Adrenal gland (tissue), 12 donors: ENCODE results near the gene ARMC2. TPM values are rescaled to one million over a fixed set of nuclear protein-coding genes. Genes with fewer than 3 reads are reported as not detected.

Experiments
- DNase-seq, 7 donors: peaks; one replicate each; pipeline ENCODE4 v3.0.0-alpha.2; 2019 to 2020
- H3K27ac ChIP-seq, 5 donors: fragments of 200-600 bp; sonication (generic) in 4 of 5; 1 replicate in 3 of 5; 2 replicates in 2 of 5; pipeline versions ENCODE4 v1.5.1 to v1.8.0; 2016 to 2020; ENCODE audit warnings: mild to moderate bottlenecking in 1 of 5
- H3K27me3 ChIP-seq: fragments of 200-600 bp; 2 replicates; pipeline ENCODE4 v1.8.0; 2021
- H3K36me3 ChIP-seq, 2 donors: fragments of 200-600 bp; replicated peaks in 1 of 2; 1 replicate in 1 of 2; 2 replicates in 1 of 2; pipeline versions ENCODE4 v1.5.1 to v1.8.0; 2018 to 2022
- H3K4me1 ChIP-seq, 2 donors: fragments of 200-600 bp; replicated peaks in 1 of 2; 1 replicate in 1 of 2; 2 replicates in 1 of 2; pipeline versions ENCODE4 v1.5.1 to v1.8.0; 2018 to 2021
- H3K4me3 ChIP-seq, 4 donors: fragments of 200-600 bp; sonication (generic) in 3 of 4; one replicate each; pipeline ENCODE4 v1.5.1; 2016 to 2018
- H3K9me3 ChIP-seq, 3 donors: fragments of 200-600 bp; sonication (generic) in 1 of 3; replicated peaks in 1 of 3; 1 replicate in 2 of 3; 2 replicates in 1 of 3; pipeline versions ENCODE4 v1.5.1 to v1.8.0; 2016 to 2021
- POLR2A ChIP-seq, 2 donors: fragments of 450-650 bp; IDR thresholded peaks; one replicate each; pipeline ENCODE4 v1.6.1; 2017; ENCODE audit warnings: antibody characterized with exemption in 2 of 2, mild to moderate bottlenecking in 2 of 2, moderate library complexity in 1 of 2
- WGBS, 4 donors: extraction: QIAGEN DNeasy Blood & Tissue Kit in 2 of 4; methylation state at CpG; one replicate each; pipeline versions ENCODE4 v1.1.5 to v1.1.7; 2013 to 2017; 5-methylcytosine and 5-hydroxymethylcytosine counted together
- intact Hi-C, 2 donors: fragments of 100-400 bp; cut with DNase I; formaldehyde crosslinking; loops; one replicate each; pipeline versions ENCODE4 v1.14.1 to v1.15.0; 2022 to 2023
- polyA plus RNA-seq, 3 donors: library from polyadenylated mRNA; stranded (reverse); fragments of 200-250 nt in 2 of 3; fragments of 350-450 nt in 1 of 3; fragmentation: Illumina TruSeq in 1 of 3; extraction: RNeasy Lipid Tissue Mini Kit (QIAGEN cat#74804) in 1 of 3; gene quantifications; one replicate each; pipeline ENCODE4 v1.2.3, GENCODE V29; 2013 to 2014
- total RNA-seq, 9 donors: library from RNA; depleted of rRNA in 4 of 9; stranded (reverse); fragments of >200 nt in 4 of 9; fragments of 120-200 nt in 1 of 9; fragmentation: NEBNext Ultra II Directional in 1 of 9; extraction: Animal tissue kit (Norgen Biotek cat#: 25700) in 1 of 9; gene quantifications; one replicate each; pipeline versions ENCODE4 v1.1.0 to v1.2.4, GENCODE V29; 2013 to 2023
- TF ChIP-seq, protein P1 (sequence below), 6 experiments: fragments of 450-650 bp in 4 of 6; fragments of 200-600 bp in 2 of 6; sonication (generic) in 1 of 6; IDR thresholded peaks; 1 replicate in 5 of 6; 2 replicates in 1 of 6; pipeline versions ENCODE4 v1.5.1 to v1.8.0; 2016 to 2021; ENCODE audit warnings: antibody characterized with exemption in 6 of 6, mild to moderate bottlenecking in 2 of 6, moderate library complexity in 1 of 6
- donor health status: healthy with polysubstance abuse.
- donor health status: Bipolar disorder and iron deficiency.
- donor health status: DM: yes; HTN: yes; CAD: no.
- donor health status: DM: no; HTN: no; CAD: no.
- donor health status: DM: no; HTN: no; CAD: no.
- donor health status: DM: yes; HTN: yes; CAD: no.

The ARMC2 gene
- total and polyA plus RNA-seq, 12 donors = 2.1 to 7.8 (median 6.4) TPM

DNA sequence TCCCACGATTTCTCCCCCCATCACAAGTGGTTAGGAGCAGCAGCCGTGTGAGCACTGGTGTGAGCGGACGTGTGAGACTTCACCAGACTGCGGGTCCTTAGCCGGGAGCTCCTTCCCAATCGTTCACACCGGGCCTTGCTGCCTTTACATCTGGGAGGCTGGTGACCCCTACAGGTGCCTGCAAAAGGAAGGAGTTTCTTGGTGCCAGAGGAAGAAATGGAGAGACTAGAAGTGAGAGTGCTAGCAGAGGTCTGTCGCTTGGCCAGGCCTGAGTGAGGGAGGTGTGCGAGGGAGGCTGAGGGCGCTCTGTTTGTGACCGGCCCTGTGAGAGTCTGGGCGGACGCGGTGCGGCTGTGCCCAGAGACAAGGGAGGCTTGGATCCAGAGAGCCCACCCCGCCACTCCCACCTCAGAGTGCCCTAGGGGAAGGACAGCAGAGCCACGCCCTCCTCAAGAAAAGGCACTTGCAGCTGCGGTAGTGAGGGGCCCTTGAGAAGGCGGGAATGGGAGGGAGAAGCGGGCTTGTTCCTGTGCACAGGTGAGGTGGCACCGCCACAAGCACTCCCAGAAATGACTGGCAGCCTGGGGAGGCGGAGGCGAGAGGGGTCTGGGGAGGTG lies 10.0 kb upstream of the ARMC2 start:
- intact Hi-C loops = loop anchor here (5.0 kb wide), 2 partner anchors 49 to 291 kb away; no protein-coding TSS in a partner anchor
- H3K4me1 ChIP-seq = peaks cover 0 to 4% of the 10 kb centered on the region in 2 donors
- no peak overlapping the region for H3K4me3 ChIP-seq
- H3K27ac ChIP-seq = no peak overlapping the region
- H3K27me3 ChIP-seq = no peaks in the 10 kb centered on the region
- no peaks in the 10 kb centered on the region for H3K9me3 ChIP-seq
- WGBS, 4 donors = 69 to 74% (median 72%) methylated on average over 22 to 24 of the region's 24 CpGs
- DNase-seq = no peak
- H3K36me3 ChIP-seq = no peaks in the 10 kb centered on the region
- TF ChIP-seq, protein P1, sequence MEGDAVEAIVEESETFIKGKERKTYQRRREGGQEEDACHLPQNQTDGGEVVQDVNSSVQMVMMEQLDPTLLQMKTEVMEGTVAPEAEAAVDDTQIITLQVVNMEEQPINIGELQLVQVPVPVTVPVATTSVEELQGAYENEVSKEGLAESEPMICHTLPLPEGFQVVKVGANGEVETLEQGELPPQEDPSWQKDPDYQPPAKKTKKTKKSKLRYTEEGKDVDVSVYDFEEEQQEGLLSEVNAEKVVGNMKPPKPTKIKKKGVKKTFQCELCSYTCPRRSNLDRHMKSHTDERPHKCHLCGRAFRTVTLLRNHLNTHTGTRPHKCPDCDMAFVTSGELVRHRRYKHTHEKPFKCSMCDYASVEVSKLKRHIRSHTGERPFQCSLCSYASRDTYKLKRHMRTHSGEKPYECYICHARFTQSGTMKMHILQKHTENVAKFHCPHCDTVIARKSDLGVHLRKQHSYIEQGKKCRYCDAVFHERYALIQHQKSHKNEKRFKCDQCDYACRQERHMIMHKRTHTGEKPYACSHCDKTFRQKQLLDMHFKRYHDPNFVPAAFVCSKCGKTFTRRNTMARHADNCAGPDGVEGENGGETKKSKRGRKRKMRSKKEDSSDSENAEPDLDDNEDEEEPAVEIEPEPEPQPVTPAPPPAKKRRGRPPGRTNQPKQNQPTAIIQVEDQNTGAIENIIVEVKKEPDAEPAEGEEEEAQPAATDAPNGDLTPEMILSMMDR (IDR thresholded peaks at IDR 0.05) = no peak
- no peak for TF ChIP-seq POLR2A (IDR thresholded peaks at IDR 0.05)

DNA sequence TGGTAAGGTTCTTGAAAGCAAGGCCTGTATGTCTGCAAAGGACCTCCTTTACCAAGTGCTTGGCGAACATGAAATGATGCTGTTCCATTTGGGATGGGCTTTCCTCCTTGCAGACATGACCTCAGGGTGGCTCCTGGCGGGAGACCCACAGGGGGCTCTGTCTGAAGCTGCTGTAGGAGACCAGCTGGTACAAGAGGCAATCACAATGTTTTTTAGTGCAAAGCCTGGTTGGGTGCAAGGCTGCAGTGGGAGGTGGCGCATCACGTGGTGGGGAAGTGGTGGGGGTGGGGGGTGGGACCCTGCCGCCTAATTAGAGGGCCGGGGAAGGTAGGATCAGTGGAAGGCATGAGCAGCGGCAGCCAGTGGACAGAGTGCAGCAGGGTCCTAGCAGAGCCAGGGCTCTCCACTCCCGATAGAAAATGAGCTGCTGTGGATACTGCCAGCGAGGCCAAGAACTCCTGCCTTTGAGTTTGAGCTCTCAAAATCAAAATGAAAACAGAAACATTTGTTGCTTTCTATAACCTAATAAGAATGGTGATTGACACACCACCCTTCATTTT lies 9.1 kb upstream of the ARMC2 start:
- WGBS, 4 donors = 65 to 68% (median 66%) methylated on average over 8 to 9 of the region's 9 CpGs
- H3K4me3 ChIP-seq = no peak overlapping the region
- H3K4me1 ChIP-seq = peaks cover 0 to 4% of the 10 kb centered on the region in 2 donors
- H3K36me3 ChIP-seq = no peaks in the 10 kb centered on the region
- TF ChIP-seq, protein P1 (IDR thresholded peaks at IDR 0.05) = no peak
- TF ChIP-seq POLR2A (IDR thresholded peaks at IDR 0.05) = no peak
- no peak overlapping the region for H3K27ac ChIP-seq
- DNase-seq = no peak
- intact Hi-C loops = loop anchor here (5.0 kb wide), 2 partner anchors 48 to 292 kb away; no protein-coding TSS in a partner anchor
- no peaks in the 10 kb centered on the region for H3K9me3 ChIP-seq
- H3K27me3 ChIP-seq = no peaks in the 10 kb centered on the region

DNA sequence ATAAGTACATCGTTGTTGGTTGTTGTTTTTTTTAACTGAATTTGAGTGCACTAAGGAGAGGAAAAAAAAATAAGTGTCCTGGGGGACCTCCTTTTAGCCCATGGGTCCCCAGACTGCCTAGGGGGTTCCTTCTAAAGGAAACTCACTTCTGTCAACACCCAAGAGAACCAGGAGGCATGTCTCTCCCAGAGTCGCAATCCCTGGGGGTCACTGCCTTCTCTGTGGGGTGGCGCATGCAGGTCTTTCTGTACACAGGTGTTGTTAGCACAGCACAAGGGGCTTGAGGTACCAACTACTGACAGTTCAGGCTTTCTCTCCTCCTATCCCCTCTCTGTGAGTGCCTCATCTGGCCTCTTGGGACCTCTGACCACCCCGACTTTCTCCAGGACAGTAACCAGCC lies 7.3 kb upstream of the ARMC2 start:
- intact Hi-C loops = no loop called here
- Histone ChIP-seq H3K36me3 (no peaks in the 10 kb centered on the region), H3K4me1 (no peaks in the 10 kb centered on the region), H3K9me3 (no peaks in the 10 kb centered on the region), H3K27ac (peak overlapping the region in 3 of 5 donors; percentile 52 to 84 (median 64)), H3K27me3 (no peaks in the 10 kb centered on the region), H3K4me3 (no peak overlapping the region)
- WGBS, 4 donors = 78 to 85% (median 84%) methylated on average over 4 of the region's 4 CpGs
- no peak for DNase-seq
- TF ChIP-seq, protein P1 (IDR thresholded peaks at IDR 0.05) = no peak
- TF ChIP-seq POLR2A (IDR thresholded peaks at IDR 0.05) = no peak

DNA sequence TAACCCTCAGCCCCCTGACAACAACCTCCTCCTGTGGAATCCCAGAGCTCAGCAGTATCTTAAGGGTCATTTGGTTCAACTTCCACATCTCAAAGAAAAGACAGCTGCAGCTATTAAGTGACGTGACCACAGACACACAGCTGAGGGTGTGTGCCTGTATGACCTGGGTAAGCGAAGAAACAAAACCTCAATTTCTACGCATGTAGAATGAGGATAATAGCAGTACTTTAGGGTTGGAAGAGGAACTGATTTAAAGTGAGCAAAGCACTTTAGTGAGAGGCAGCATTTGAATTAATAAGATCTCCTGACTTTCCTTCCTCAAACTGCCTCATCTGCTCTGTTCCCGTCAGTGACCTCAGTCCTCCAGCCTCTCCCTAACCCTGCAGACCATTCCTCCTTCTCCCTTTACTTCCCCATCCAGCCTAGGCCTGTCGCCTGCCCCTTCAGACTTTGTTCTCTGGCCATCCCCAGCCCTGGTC lies 6.8 kb upstream of the ARMC2 start:
- intact Hi-C loops = no loop called here

More for the DNA sequence above, 6.8 kb upstream of the ARMC2 start:
- no peaks in the 10 kb centered on the region for H3K9me3 ChIP-seq
- DNase-seq = peak in 3 of 7 donors; percentile 35 to 71 (median 51)
- no peaks in the 10 kb centered on the region for H3K27me3 ChIP-seq
- H3K36me3 ChIP-seq = no peaks in the 10 kb centered on the region
- 74 to 86% (median 82%) methylated on average over 5 of the region's 5 CpGs for WGBS, 4 donors
- no peak for TF ChIP-seq POLR2A (IDR thresholded peaks at IDR 0.05)
- TF ChIP-seq, protein P1 (IDR thresholded peaks at IDR 0.05) = no peak
- no peak overlapping the region for H3K4me3 ChIP-seq
- H3K27ac ChIP-seq = peak overlapping the region in 3 of 5 donors; percentile 52 to 84 (median 64)
- H3K4me1 ChIP-seq = no peaks in the 10 kb centered on the region
